ENCODE measurements around the gene TRPM2.
"Not testable (repeated sequence)": the region's sequence is repeated elsewhere in the genome, so short reads cannot be mapped to it uniquely, and the experiment has no call there.

The TRPM2 gene

GRCh38 chr21:44397431-44398031 is 44.1 kb downstream of the TRPM2 start:
- DNase-seq (ENCODE audit: low read depth): no peak

- no peak for DNase-seq (ENCODE audit: low read depth)
Observed at GRCh38 chr21:44398499-44398898, 45.1 kb downstream of the TRPM2 start.

GRCh38 chr21:44399151-44399954 is 45.9 kb downstream of the TRPM2 start:
- DNase-seq (ENCODE audit: low read depth): no peak

GRCh38 chr21:44399955-44400790 is 46.8 kb downstream of the TRPM2 start:
- DNase-seq (ENCODE audit: low read depth): no peak

- no peak for DNase-seq (ENCODE audit: low read depth)
Observed at GRCh38 chr21:44400791-44401385, 47.5 kb downstream of the TRPM2 start.

GRCh38 chr21:44401386-44402160 is 48.2 kb downstream of the TRPM2 start:
- DNase-seq (ENCODE audit: low read depth): no peak

- DNase-seq (ENCODE audit: low read depth): no peak
Observed at GRCh38 chr21:44402323-44403105, 49.1 kb downstream of the TRPM2 start.

GRCh38 chr21:44403106-44404020 is 49.9 kb downstream of the TRPM2 start:
- DNase-seq (ENCODE audit: low read depth): no peak

- DNase-seq (ENCODE audit: low read depth): not testable (repeated sequence)
Observed at GRCh38 chr21:44404482-44404881, 51.1 kb downstream of the TRPM2 start.

GRCh38 chr21:44405091-44405947 is 51.9 kb downstream of the TRPM2 start:
- DNase-seq (ENCODE audit: low read depth): no peak

GRCh38 chr21:44405948-44406872 is 52.8 kb downstream of the TRPM2 start:
- DNase-seq (ENCODE audit: low read depth): no peak

GRCh38 chr21:44406953-44407352 is 53.5 kb downstream of the TRPM2 start:
- no peak for DNase-seq (ENCODE audit: low read depth)

- no peak for DNase-seq (ENCODE audit: low read depth)
Observed at GRCh38 chr21:44407493-44407892, 54.1 kb downstream of the TRPM2 start.

GRCh38 chr21:44408226-44408625 is 54.8 kb downstream of the TRPM2 start:
- DNase-seq (ENCODE audit: low read depth): no peak

GRCh38 chr21:44413566-44414290 is 60.3 kb downstream of the TRPM2 start:
- no peak for DNase-seq (ENCODE audit: low read depth)

GRCh38 chr21:44414291-44415072 is 61.1 kb downstream of the TRPM2 start:
- DNase-seq (ENCODE audit: low read depth): no peak
